Endothelial cell of umbilical vein (primary cell): ENCODE results near the gene DNAJC17. TPM values are rescaled to one million over a fixed set of nuclear protein-coding genes. Genes with fewer than 3 reads are reported as not detected.

Experiments used
- BruUV-seq: library from RNA; stranded (reverse); fragments of 400-500 nt; replicated peaks from 2 replicates; lab custom pipeline; 2021; lab: Mats Ljungman, UMichigan
- CTCF ChIA-PET: fragments of 300-600, 350-600 bp; sonication (Branson Sonifier 250); formaldehyde crosslinking; loops from one replicate; lab custom pipeline; 2021; ENCODE audit warnings: antibody characterized with exemption, inconsistent platforms; lab: Charles Lee
- POLR2A ChIA-PET: fragments of 300-600, 350-600 bp; sonication (Branson Sonifier 250); formaldehyde crosslinking; loops from one replicate; lab custom pipeline; 2021; ENCODE audit warnings: antibody characterized with exemption, inconsistent platforms; lab: Charles Lee
- DNase-seq: peaks from one replicate; pipeline ENCODE4 v3.0.0-alpha.2; 2011; ENCODE audit warnings: low read depth, low spot score
- FAIRE-seq: peaks from 2 replicates; lab custom pipeline; 2011; peaks lifted over from hg19 to GRCh38; lab: Jason Lieb, UNC
- H2AFZ ChIP-seq: 2 replicates; pipeline ENCODE4 v1.6.0; 2012; ENCODE audit warnings: low read depth, low read length, control low read depth, inconsistent platforms
- H3K27ac ChIP-seq: 2 replicates; pipeline ENCODE4 v1.5.1; 2011; ENCODE audit warnings: low read depth, mild to moderate bottlenecking, control low read depth, low read length, moderate library complexity; ENCODE audit not compliant: insufficient read depth
- H3K27me3 ChIP-seq, 2 experiments: 2 replicates each; pipeline versions ENCODE4 v1.6.0 to v1.6.1; 2011; ENCODE audit warnings: low read length in 2 of 2, mixed read lengths in 1 of 2; ENCODE audit not compliant: control insufficient read depth in 2 of 2, insufficient read depth in 2 of 2
- H3K36me3 ChIP-seq, 2 experiments: 2 replicates in 1 of 2; 3 replicates in 1 of 2; pipeline ENCODE4 v1.5.1; 2011; ENCODE audit warnings: low read length in 2 of 2, mild to moderate bottlenecking in 1 of 2, moderate library complexity in 1 of 2; ENCODE audit not compliant: control insufficient read depth in 2 of 2, insufficient read depth in 2 of 2; ENCODE audit errors: extremely low read depth in 1 of 2
- H3K4me1 ChIP-seq: 3 replicates; pipeline ENCODE4 v1.5.1; 2011; ENCODE audit warnings: mild to moderate bottlenecking, low read length; ENCODE audit not compliant: control insufficient read depth, insufficient read depth; ENCODE audit errors: extremely low read depth
- H3K4me2 ChIP-seq: 2 replicates; pipeline ENCODE4 v1.6.1; 2011; ENCODE audit warnings: low read length, control low read depth, mixed read lengths; ENCODE audit not compliant: insufficient read depth
- H3K4me3 ChIP-seq, 3 experiments: fragments of 200-600 bp in 1 of 3; sonication (generic), shearing (Covaris generic) in 1 of 3; replicated peaks in 1 of 3; 2 replicates each; pipeline ENCODE4 v1.5.1; 2011 to 2016; ENCODE audit warnings: control low read depth in 3 of 3, low read length in 3 of 3, mild to moderate bottlenecking in 2 of 3, inconsistent platforms in 1 of 3, low read depth in 1 of 3, moderate library complexity in 1 of 3; ENCODE audit not compliant: insufficient read depth in 1 of 3
- H3K79me2 ChIP-seq: 2 replicates; pipeline ENCODE4 v1.6.0; 2012; ENCODE audit warnings: low read length, inconsistent platforms; ENCODE audit not compliant: control insufficient read depth, insufficient read depth
- H3K9ac ChIP-seq: replicated peaks from 2 replicates; pipeline ENCODE3; 2011; ENCODE audit warnings: low read length, control low read depth; ENCODE audit not compliant: insufficient read depth; ENCODE audit errors: extremely low read depth
- H3K9me1 ChIP-seq: replicated peaks from 3 replicates; pipeline ENCODE4 v1.6.0; 2011; ENCODE audit warnings: mild to moderate bottlenecking, low read length; ENCODE audit not compliant: control insufficient read depth, insufficient read depth; ENCODE audit errors: extremely low read depth
- H3K9me3 ChIP-seq: replicated peaks from 2 replicates; pipeline ENCODE4 v1.5.1; 2012; ENCODE audit warnings: low read length, inconsistent platforms; ENCODE audit not compliant: control insufficient read depth, insufficient read depth
- H4K20me1 ChIP-seq: replicated peaks from 2 replicates; pipeline ENCODE3; 2011; ENCODE audit warnings: mild to moderate bottlenecking, low read length; ENCODE audit not compliant: control insufficient read depth, insufficient read depth; ENCODE audit errors: extremely low read depth
- FOS ChIP-seq: IDR thresholded peaks from 2 replicates; pipeline ENCODE4 v1.6.1; 2011; ENCODE audit warnings: mild to moderate bottlenecking, low read length, moderate library complexity, borderline replicate concordance; ENCODE audit not compliant: insufficient read depth
- GATA2 ChIP-seq: IDR thresholded peaks from 2 replicates; pipeline ENCODE4 v1.7.0; 2011; ENCODE audit warnings: low read depth, mild to moderate bottlenecking, moderate library complexity, mixed read lengths, low read length; ENCODE audit not compliant: insufficient read length, insufficient read depth
- dilution Hi-C: fragments of 300-500 bp; cut with MboI; formaldehyde crosslinking; loops from one replicate; pipeline ENCODE4 v1.15.0; 2019; ENCODE audit warnings: low sequenced_read_pairs; ENCODE audit not compliant: extremely low pct_ligation_motif_present
- intact Hi-C: fragments of 100-400 bp; cut with micrococcal nuclease; formaldehyde crosslinking; loops from one replicate; pipeline ENCODE4 v1.10.0; 2022
- polyA plus RNA-seq, 4 experiments: library from polyadenylated mRNA; depleted of rRNA in 3 of 4; stranded (reverse) in 3 of 4; unstranded in 1 of 4; fragments of >200 nt; gene quantifications; 2 replicates each; pipeline versions ENCODE4 v1.2.1 to v1.2.3, GENCODE V29; 2011 to 2012; ENCODE audit warnings: missing spikeins in 1 of 4
- total RNA-seq: library from RNA; stranded (reverse); gene quantifications from 2 replicates; pipeline ENCODE4 v1.2.3, GENCODE V29; 2021
- TF ChIP-seq, protein P1 (sequence below): IDR thresholded peaks from 2 replicates; pipeline ENCODE4 v1.6.1; 2011; ENCODE audit not compliant: insufficient read depth, insufficient read length

Gene DNAJC17
- total and polyA plus RNA-seq, 2 donors (not counting 3 experiments of a cell fraction or from before 2014, with no cell fraction given) = 30.7 to 46.4 TPM

DNA sequence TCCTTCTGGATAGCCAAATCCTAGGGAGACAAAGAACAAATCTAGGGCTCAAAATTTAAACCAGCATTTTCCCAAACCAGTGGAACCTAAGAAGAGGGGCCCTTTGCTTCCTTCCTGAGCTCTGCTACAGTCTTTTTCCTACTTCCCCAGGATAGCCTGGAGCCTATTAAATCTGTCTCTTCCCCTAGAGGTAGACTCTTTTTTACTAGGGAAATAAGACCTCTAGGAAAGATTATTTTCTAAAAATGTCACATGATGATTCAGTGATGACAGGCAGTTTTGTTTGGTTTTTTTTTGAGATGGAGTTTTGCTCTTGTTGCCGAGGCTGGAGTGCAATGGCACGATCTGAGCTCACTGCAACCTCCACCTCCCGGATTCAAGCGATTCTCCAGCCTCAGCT is 70.7 kb downstream of the DNAJC17 start:
- intact Hi-C loops (no loop called here), dilution Hi-C loops (no loop called here)
- Histone ChIP-seq H3K36me3 (peaks cover 15 to 20% of the 10 kb centered on the region in 2 experiments), H3K79me2 (no peaks in the 10 kb centered on the region), H3K27me3 (no peaks in the 10 kb centered on the region), H3K27ac (no peak overlapping the region), H2AFZ (no peak overlapping the region), H3K4me1 (no peaks in the 10 kb centered on the region), H4K20me1 (no peaks in the 10 kb centered on the region), H3K9ac (no peak overlapping the region), H3K4me2 (no peak overlapping the region), H3K9me1 (no peaks in the 10 kb centered on the region), H3K4me3 (no peak overlapping the region), H3K9me3 (no peaks in the 10 kb centered on the region)
- BruUV-seq = no TSS peak
- no peak for DNase-seq
- POLR2A ChIA-PET = no interaction called here
- no peak for TF ChIP-seq FOS
- CTCF ChIA-PET = interaction anchor here (1.4 kb wide), 1 partner anchor 122 kb away, joined by 5 read pairs; no protein-coding TSS in a partner anchor
- FAIRE-seq = no peak

DNA sequence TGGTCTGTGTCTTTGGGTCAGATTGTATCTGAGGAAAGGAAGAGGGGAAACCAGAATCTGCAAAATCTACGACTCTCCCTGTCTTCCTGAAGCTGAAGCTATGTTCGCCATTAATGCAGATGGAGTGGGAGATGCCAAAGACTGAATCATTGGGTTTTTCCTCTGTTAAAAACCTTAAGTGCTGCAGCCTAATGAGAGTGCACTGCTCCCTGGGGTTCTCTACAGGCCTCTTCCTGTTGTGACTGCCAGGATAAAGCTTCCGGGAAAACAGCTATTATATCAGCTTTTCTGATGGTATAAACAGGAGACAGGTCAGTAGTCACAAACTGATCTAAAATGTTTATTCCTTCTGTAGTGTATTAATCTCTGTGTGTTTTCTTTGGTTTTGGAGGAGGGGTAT is 76.2 kb downstream of the DNAJC17 start:
- peak; percentile 67 for FAIRE-seq
- Histone ChIP-seq H3K9me1 (no peaks in the 10 kb centered on the region), H4K20me1 (no peaks in the 10 kb centered on the region), H3K9ac (peak overlapping the region; percentile 0), H3K9me3 (no peaks in the 10 kb centered on the region), H2AFZ (peak overlapping the region; percentile 79), H3K4me1 (peaks cover 9% of the 10 kb centered on the region), H3K79me2 (no peaks in the 10 kb centered on the region), H3K27ac (peak overlapping the region; percentile 46), H3K4me3 (peak overlapping the region in 1 of 3 experiments; percentile 15), H3K27me3 (no peaks in the 10 kb centered on the region), H3K36me3 (peaks cover 0 to 12% of the 10 kb centered on the region in 2 experiments), H3K4me2 (peak overlapping the region; percentile 39)
- peak; percentile 10 for TF ChIP-seq GATA2
- TF ChIP-seq, protein P1, sequence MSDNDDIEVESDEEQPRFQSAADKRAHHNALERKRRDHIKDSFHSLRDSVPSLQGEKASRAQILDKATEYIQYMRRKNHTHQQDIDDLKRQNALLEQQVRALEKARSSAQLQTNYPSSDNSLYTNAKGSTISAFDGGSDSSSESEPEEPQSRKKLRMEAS = no peak
- CTCF ChIA-PET = interaction anchor here (0.6 to 1.9 kb wide), 13 partner anchors 8 to 141 kb away, joined by 3 to 12 read pairs (median 4); no protein-coding TSS in a partner anchor
- DNase-seq = peak; percentile 73
- POLR2A ChIA-PET = no interaction called here
- no TSS peak for BruUV-seq
- intact Hi-C loops = no loop called here
- dilution Hi-C loops = no loop called here
